Measurements from ENCODE around the gene UNC119B.

The UNC119B gene

GRCh38 chr12:120688527-120689071 lies 21.7 kb upstream of the UNC119B start:
- no peak for DNase-seq (ENCODE audit: low read depth, low spot score)

DNA sequence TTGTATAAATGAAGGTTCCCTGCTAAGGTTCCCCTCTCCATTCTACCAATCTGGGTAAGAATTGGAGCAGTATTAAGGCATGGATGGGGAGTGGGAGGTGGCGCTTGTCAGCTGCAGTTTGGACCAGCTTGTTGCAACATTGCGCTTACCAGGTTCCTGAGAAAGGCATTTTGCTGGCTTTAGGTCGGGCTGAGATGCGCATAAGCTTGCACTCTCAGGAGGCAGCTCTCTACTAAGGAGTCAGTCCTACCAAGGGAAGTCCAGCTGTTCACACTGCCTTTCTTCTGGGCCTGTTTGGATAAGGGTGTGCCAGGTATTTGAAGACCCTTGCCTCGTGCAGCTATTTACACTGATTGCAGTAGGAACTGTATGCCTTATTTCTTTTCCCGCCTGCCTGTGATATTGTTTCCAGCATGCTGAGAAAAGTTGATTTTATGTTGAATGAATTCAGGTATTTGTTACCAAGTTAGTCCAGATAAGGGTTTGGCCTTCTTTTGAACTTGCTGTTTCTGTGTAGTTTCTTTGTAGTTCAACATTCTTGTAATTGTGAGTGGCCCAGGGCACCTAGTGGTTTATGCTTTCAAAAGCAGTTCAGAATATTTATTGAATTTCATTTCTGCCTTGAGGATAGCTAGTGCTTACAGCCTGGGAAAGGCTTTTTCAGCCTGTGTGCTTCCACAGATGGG lies 20.7 kb upstream of the UNC119B start:
- no peak for DNase-seq (ENCODE audit: low read depth, low spot score)

DNA sequence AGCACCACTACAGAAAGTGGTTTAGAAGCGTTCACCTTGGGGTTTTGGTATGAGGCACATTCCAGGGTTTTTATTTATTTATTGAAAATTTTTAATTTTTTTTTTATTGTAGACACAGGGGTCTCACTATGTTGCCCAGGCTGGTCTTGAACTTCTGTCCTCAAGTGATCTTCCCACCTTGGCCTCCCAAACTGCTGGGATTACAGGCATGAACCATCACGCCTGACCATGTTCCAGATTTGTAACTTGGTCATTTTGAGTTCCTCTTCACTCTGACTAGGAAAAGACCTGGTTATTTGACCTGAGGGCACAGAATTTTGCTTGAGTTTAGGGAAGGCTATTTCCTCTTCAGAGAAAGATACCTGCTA lies 20.2 kb upstream of the UNC119B start:
- no peak for DNase-seq (ENCODE audit: low read depth, low spot score)

- DNase-seq (ENCODE audit: low read depth, low spot score) = no peak
These were observed 19.3 kb upstream of the UNC119B start for GRCh38 chr12:120690978-120691377.

GRCh38 chr12:120692524-120693033 lies 17.7 kb upstream of the UNC119B start:
- no peak for DNase-seq (ENCODE audit: low read depth, low spot score)

- no peak for DNase-seq (ENCODE audit: low read depth, low spot score)
These were observed 16.4 kb upstream of the UNC119B start for GRCh38 chr12:120693848-120694247.

DNA sequence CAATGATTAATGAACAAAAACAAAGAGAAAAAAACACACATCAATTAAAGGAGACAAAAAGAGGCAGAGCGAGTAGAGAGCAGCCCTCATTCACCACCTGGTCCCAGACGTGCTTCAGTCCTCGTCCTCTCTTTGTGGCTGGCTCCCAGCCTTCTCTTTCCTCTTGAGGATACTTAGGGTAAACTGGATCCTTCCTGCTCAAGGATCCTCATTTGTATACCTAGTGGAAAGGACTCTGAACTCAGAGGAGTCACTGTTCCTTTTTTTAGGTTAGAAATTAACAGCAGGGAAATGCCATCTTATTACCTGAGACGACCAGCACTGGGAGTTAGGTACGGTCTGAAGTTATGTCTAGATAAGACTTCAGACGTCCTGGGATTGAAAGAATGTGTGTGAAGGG lies 13.6 kb upstream of the UNC119B start:
- DNase-seq (ENCODE audit: low read depth, low spot score) = no peak

DNA sequence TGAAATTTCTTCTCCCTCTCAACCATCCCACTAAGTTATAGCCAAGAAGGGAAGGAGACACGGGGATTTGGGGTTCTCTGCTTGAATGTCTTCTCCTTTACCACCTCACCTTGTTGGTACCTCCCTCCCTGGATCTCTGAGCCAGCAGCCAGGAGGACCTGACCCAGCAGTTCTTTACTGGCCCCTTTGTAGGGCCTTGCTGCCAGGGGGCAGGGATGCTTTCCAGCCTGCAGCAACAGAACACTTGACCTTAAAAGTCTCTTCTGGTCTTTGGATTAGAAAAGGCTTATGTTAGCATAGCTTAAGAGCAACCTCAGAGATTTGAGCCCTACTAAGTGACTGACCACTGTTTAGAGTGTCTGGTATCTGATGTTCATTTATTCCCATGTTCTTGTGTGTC lies 12.9 kb upstream of the UNC119B start:
- no peak for DNase-seq (ENCODE audit: low read depth, low spot score)

DNA sequence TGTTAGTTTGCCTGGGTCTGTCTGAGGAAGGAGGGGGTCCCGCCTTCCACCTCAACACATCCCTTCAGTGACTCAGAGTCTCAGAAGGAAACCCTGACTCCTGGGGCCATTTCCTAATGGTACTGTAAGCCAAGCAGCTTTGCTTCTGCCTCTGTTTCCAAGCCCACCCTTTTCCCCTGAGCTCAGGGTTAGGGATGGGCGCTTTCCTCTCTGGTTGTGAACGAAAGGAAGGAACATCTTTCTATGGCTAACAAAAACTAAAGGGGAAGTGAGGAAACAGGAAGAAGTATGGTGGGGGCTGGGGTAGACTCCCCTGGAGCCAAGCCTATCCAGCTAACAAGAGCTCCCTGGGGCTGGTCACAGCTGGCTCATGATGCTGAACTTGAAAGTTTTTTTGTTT lies 11.6 kb upstream of the UNC119B start:
- no peak for DNase-seq (ENCODE audit: low read depth, low spot score)

DNA sequence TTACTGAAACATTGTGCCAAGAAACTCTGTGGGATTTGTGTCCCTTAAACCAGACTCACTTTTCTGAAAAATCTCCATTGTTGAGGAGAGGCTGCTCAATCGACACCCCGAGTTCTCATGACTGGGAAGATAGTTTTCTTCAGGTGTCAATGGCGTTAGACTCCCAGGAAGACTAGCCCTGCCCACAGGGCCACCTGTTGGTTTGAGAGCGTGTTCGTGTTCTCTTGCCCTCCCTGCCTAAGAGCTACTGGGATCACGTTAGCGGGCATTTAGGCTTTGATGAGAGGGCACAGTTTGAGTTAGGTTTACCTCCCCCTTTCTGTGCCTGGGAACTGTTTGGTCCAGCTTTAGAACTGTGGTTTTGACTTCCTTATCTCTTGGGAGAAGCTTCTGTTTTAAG lies 10.7 kb upstream of the UNC119B start:
- no peak for DNase-seq (ENCODE audit: low read depth, low spot score)

DNA sequence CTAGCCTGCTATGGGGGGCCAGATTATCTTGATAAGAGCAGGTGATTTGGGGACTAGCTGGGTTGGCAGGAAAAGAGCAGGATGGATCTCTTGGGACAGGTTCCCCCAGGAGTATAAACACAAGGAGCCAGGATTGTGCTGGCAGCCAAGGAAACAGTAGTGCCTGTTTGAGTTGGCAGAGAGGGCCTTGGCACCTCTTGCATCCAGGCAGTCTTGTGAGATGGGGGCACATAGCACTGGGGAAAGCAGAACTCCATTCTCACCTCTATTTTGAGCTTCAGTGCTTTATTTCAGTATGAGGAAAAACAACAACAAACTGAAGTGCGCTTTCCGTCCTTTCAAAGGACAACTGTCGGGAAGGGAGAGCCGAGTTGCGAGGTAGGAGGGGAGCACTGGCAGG lies 9.4 kb upstream of the UNC119B start:
- no peak for DNase-seq (ENCODE audit: low read depth, low spot score)

GRCh38 chr12:120702637-120703036 lies 7.6 kb upstream of the UNC119B start:
- DNase-seq (ENCODE audit: low read depth, low spot score) = no peak

DNA sequence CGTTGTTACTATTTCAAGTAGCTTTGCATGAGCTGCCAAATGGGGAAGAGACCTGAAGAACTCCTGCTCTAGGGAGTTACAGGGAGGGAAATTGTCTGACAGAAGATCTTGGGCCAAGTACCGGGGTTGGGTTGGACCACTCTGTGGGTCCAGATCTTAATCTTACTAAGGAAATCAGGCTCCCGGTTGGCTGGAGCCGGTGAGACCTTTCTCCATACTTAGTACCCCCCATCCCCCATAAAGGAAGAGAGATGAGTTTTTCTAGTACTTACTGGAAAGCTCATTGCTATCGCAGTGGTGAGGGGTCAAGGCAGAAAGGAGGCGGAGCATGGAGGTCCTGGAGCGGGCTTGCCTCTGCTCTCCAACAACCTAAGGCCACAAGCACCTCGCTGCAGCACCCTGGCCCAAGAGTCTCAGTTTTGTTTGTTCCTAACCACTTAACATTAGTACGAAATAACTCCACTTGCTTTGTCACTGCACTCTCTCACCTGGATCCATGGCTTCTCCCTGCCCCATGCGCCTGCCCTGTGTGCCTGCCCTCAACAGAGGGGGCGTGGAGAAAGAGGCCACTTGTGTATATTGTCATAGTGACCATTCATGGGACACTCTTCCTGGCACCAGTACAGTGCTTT lies 6.8 kb upstream of the UNC119B start:
- no peak for DNase-seq (ENCODE audit: low read depth, low spot score)

- DNase-seq (ENCODE audit: low read depth, low spot score) = no peak
These were observed 4.6 kb upstream of the UNC119B start for GRCh38 chr12:120705618-120706017.

DNA sequence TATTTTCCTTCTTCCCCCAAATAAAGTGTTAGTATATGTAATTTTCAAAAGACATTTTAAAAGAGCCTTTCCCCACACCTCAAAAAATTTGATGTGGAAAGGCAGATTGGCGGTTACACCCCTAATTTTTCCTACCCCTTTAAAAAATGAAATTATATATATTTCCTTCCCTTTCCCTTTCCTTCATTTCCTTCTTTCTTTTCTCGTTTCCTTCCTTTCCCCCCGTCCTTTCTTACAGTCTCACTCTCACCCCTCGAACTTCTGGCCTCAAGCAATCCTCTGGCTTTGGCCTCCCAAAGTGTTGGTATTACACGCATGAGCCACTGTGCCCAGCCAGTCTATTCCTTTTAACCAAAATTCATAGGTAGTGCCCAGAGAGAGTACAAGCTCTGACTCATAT lies 4.2 kb upstream of the UNC119B start:
- no peak for DNase-seq (ENCODE audit: low read depth, low spot score)

GRCh38 chr12:120708651-120709050 lies 1.6 kb upstream of the UNC119B start:
- DNase-seq (ENCODE audit: low read depth, low spot score) = no peak

- DNase-seq (ENCODE audit: low read depth, low spot score) = no peak
These were observed 593 bp downstream of the UNC119B start for GRCh38 chr12:120710805-120711296.

GRCh38 chr12:120711411-120711810 lies 1.2 kb downstream of the UNC119B start:
- DNase-seq (ENCODE audit: low read depth, low spot score) = no peak

GRCh38 chr12:120712610-120713009 lies 2.4 kb downstream of the UNC119B start:
- no peak for DNase-seq (ENCODE audit: low read depth, low spot score)

DNA sequence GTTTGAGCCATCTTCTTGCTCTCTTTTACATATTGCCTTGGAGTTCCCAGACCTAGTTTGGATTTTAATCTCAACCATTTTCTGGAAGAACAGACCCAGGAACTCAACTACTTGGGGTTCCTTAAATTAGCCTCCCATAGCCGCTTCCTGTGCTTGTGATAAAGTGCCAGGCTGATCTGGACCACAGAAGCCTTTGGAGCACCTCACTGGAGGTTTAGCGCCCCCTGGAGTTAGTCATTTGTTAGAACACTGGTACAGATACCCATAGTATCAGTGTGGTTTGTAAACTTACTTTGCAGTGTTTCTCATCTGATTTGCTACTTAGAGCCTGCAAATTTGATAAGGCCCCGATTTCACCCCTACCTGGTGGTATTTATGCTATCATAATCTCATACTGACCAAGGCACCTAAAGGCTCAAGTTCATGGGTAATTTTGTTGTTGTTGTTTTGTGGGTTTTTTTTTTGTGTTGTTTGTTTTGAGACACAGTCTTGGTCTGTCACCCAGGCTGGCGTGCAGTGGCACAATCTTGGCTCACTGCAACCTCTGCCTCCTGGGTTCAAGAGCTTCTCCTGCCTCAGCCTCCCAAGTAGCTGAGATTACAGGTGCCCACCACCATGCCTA lies 3.7 kb downstream of the UNC119B start:
- no peak for DNase-seq (ENCODE audit: low read depth, low spot score)

DNA sequence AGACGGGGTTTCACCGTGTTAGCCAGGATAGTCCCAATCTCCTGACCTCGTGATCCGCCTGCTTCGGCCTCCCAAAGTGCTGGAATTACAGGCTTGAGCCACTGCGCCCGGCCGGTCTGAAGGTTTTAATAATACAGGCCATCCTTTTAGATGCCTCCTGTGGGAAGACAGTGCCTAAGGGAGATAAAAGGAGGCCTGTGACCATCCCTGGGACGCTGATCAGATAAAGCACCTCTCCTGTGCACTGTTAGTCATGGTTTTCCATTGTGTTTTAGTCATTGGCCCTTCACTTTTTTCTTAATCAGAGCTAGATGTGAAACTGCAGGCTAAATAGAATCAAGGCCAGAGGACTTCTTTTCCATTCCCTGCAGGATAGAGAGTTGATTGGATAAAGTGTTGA lies 7.8 kb downstream of the UNC119B start:
- no peak for DNase-seq (ENCODE audit: low read depth, low spot score)

- no peak for DNase-seq (ENCODE audit: low read depth, low spot score)
These were observed 8.8 kb downstream of the UNC119B start for GRCh38 chr12:120719072-120719471.

Measured in brain pericyte (primary cell).